ENCODE results near the gene PLAGL1. TPM values are rescaled to one million over a fixed set of nuclear protein-coding genes. Genes with fewer than 3 reads are reported as not detected.

PLAGL1 gene
- total and polyA plus RNA-seq, 4 experiments from 2014 or later, result 0.89 to 4.7 (median 2.7) TPM

DNA sequence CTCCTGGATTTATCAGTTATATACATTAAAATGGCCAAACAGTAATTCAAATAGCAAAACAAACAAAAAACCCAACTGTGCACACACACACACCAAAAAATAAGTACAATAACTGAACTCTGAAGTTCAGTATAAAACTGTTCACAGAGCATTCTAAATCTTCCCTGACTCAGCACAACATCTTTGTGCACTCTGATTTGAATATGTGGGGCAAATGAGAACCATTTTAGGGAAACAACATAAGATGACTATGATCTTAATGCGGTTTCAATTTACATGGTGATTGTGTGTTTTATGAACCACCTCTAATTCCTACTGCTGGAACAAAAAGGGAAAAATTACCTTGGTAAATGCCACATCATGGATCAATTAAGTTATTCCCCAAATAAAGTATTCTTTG lies 41.7 kb downstream of the PLAGL1 start:
- Mint-ChIP-seq H3K4me3 (no peak overlapping the region), H3K4me1 (no peaks in the 10 kb centered on the region), H3K36me3 (no peaks in the 10 kb centered on the region), H3K27ac (no peak overlapping the region), H3K27me3 (peaks cover 0 to 3% of the 10 kb centered on the region in 2 donors), H3K9me3 (no peaks in the 10 kb centered on the region)
- POLR2A ChIA-PET (ENCODE audit: partially characterized antibody), result no interaction called here
- H3K9me3 ChIP-seq (ENCODE audit: control insufficient read depth in 1 of 2, low read length in 2 of 2), result no peaks in the 10 kb centered on the region
- H3K27me3 ChIP-seq (ENCODE audit: insufficient read depth, low read length), result no peaks in the 10 kb centered on the region
- intact Hi-C loops (cut with micrococcal nuclease), result no loop called here
- H3K4me3 ChIP-seq (ENCODE audit: low read length in 2 of 2), result no peak overlapping the region
- DNase-seq, result no peak
- H3K36me3 ChIP-seq (ENCODE audit: insufficient read depth, low read length), result no peaks in the 10 kb centered on the region
- H3K4me1 ChIP-seq (ENCODE audit: insufficient read depth, low read length), result no peaks in the 10 kb centered on the region
- H3K27ac ChIP-seq (ENCODE audit: low read depth, low read length), result no peak overlapping the region
- CTCF ChIA-PET (ENCODE audit: partially characterized antibody), result interaction anchor here (1.3 kb wide), 1 partner anchor 25 kb away, joined by 3 read pairs; no protein-coding TSS in a partner anchor

DNA sequence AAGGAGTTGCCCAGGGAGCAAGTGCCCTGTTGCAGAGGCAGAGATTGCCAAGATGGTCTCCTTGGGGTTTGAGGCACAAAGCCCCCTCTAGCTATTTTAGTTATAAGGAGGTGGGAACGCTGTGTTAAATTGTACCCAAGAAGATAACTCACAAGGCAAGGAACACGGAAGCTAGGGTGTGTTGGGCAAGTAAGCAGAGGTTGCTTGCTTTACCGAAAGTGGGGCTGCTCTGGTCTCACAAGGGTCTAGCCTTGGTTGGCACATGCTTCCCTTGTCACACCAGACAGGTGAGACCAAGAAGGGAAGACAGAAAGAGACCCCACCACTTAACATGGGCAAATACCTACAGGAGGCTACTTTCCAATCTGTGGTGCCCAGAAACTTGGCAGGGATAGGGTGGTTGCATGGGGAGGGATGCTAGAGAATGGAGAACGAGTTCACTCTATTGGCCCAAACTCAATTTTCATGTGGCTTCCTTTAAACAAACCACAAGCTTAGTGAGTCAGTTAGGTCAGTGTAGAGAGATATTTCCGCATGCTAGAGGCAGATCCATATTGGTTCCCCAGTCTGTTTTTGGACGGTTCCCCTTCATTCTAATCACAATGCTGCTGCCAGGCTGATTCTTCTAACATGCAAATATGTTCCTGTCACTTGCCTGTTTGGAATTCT lies 42.4 kb downstream of the PLAGL1 start:
- no peaks in the 10 kb centered on the region for H3K4me1 Mint-ChIP-seq
- no peak overlapping the region for H3K27ac ChIP-seq (ENCODE audit: low read depth, low read length)
- CTCF ChIA-PET (ENCODE audit: partially characterized antibody), result interaction anchor here (1.6 kb wide), 1 partner anchor 23 kb away, joined by 5 read pairs; no protein-coding TSS in a partner anchor

DNA sequence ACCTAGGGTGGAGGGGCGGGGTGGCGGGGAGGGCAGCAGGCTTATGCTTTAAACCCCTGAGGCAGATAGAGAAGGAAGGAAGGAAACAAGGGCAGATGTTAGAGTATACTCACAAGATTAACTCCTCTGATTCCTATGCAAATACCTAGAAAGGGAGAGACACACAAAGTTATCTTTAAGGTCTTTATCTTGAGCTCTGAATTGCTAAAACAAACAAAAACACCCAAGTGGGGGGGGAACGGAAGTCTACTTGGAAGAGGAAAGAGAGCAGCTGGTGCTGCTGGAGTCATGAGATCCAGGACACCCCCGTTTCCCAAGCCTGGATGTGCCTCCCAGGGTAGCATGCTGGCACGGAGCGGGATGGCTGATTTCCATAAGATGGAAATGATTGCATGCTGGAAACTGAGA lies 43.4 kb downstream of the PLAGL1 start:
- Mint-ChIP-seq H3K9me3 (no peaks in the 10 kb centered on the region), H3K27ac (no peak overlapping the region), H3K4me3 (no peak overlapping the region), H3K36me3 (no peaks in the 10 kb centered on the region), H3K27me3 (peaks cover 0 to under 1% of the 10 kb centered on the region in 2 donors), H3K4me1 (no peaks in the 10 kb centered on the region)
- Histone ChIP-seq H3K36me3 (ENCODE audit: insufficient read depth, low read length) (no peaks in the 10 kb centered on the region), H3K4me3 (ENCODE audit: low read length in 2 of 2) (no peak overlapping the region), H3K9me3 (ENCODE audit: control insufficient read depth in 1 of 2, low read length in 2 of 2) (no peaks in the 10 kb centered on the region), H3K27me3 (ENCODE audit: insufficient read depth, low read length) (no peaks in the 10 kb centered on the region), H3K4me1 (ENCODE audit: insufficient read depth, low read length) (no peaks in the 10 kb centered on the region), H3K27ac (ENCODE audit: low read depth, low read length) (no peak overlapping the region)
- ChIA-PET POLR2A (ENCODE audit: partially characterized antibody) (no interaction called here), CTCF (ENCODE audit: partially characterized antibody) (interaction anchor here (1.6 kb wide), 1 partner anchor 22 kb away, joined by 5 read pairs; no protein-coding TSS in a partner anchor)
- intact Hi-C loops (cut with micrococcal nuclease), result no loop called here
- DNase-seq, result no peak

More for the DNA sequence above, 42.4 kb downstream of the PLAGL1 start:
- H3K9me3 Mint-ChIP-seq, result no peaks in the 10 kb centered on the region
- H3K27me3 Mint-ChIP-seq, result peaks cover 0 to 3% of the 10 kb centered on the region in 2 donors
- intact Hi-C loops (cut with micrococcal nuclease), result no loop called here
- no peaks in the 10 kb centered on the region for H3K36me3 Mint-ChIP-seq
- POLR2A ChIA-PET (ENCODE audit: partially characterized antibody), result no interaction called here
- no peaks in the 10 kb centered on the region for H3K9me3 ChIP-seq (ENCODE audit: control insufficient read depth in 1 of 2, low read length in 2 of 2)
- H3K4me3 ChIP-seq (ENCODE audit: low read length in 2 of 2), result no peak overlapping the region
- no peaks in the 10 kb centered on the region for H3K36me3 ChIP-seq (ENCODE audit: insufficient read depth, low read length)
- H3K27ac Mint-ChIP-seq, result no peak overlapping the region
- no peaks in the 10 kb centered on the region for H3K27me3 ChIP-seq (ENCODE audit: insufficient read depth, low read length)
- H3K4me3 Mint-ChIP-seq, result no peak overlapping the region
- DNase-seq, result no peak
- H3K4me1 ChIP-seq (ENCODE audit: insufficient read depth, low read length), result no peaks in the 10 kb centered on the region

DNA sequence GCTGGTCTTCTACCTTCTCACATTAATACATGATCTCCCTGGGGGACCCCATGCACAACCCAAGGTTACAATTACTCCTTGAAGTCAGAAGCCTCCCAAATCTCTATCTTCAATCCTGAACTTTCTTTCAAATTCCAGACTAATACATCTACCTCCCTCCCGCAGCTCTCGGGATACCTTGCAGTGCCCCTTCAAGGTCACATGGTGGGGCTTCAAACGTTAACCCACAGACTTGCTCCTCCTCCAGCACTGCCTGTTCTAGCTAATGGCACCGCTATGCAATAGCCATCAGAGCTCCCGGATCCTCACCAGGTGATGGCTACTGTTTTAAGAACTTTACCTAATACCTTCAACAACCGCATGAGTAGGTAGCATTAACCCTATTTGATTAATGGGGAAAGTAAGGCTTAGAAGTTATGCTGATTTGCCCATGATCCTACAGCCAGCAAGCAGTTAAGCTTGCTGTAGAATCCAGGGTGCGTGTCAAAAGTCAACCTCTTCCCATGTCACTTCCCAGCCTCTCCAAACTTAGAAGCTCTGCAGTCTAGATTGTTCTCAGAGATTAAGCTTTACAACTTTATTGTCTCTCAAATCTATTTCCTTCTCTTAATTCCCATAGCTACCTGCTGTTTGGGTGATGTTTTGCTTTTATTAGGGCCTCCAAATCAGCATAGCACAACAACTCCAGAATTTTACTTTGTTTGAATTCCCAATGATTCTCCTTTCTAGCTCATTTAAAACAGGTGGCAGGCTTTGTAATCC lies 44.7 kb downstream of the PLAGL1 start:
- CTCF ChIA-PET (ENCODE audit: partially characterized antibody), result interaction anchor here (0.7 to 1.7 kb wide), 3 partner anchors 11 to 24 kb away, joined by 3 to 5 read pairs (median 4); no protein-coding TSS in a partner anchor
- Mint-ChIP-seq H3K36me3 (no peaks in the 10 kb centered on the region), H3K4me3 (no peak overlapping the region), H3K9me3 (no peaks in the 10 kb centered on the region), H3K4me1 (no peaks in the 10 kb centered on the region), H3K27ac (no peak overlapping the region), H3K27me3 (no peaks in the 10 kb centered on the region)
- H3K27me3 ChIP-seq (ENCODE audit: insufficient read depth, low read length), result no peaks in the 10 kb centered on the region
- no peak for DNase-seq
- no peaks in the 10 kb centered on the region for H3K9me3 ChIP-seq (ENCODE audit: control insufficient read depth in 1 of 2, low read length in 2 of 2)
- H3K27ac ChIP-seq (ENCODE audit: low read depth, low read length), result no peak overlapping the region
- intact Hi-C loops (cut with micrococcal nuclease), result no loop called here
- H3K4me3 ChIP-seq (ENCODE audit: low read length in 2 of 2), result no peak overlapping the region
- H3K4me1 ChIP-seq (ENCODE audit: insufficient read depth, low read length), result no peaks in the 10 kb centered on the region
- POLR2A ChIA-PET (ENCODE audit: partially characterized antibody), result no interaction called here
- no peaks in the 10 kb centered on the region for H3K36me3 ChIP-seq (ENCODE audit: insufficient read depth, low read length)

DNA sequence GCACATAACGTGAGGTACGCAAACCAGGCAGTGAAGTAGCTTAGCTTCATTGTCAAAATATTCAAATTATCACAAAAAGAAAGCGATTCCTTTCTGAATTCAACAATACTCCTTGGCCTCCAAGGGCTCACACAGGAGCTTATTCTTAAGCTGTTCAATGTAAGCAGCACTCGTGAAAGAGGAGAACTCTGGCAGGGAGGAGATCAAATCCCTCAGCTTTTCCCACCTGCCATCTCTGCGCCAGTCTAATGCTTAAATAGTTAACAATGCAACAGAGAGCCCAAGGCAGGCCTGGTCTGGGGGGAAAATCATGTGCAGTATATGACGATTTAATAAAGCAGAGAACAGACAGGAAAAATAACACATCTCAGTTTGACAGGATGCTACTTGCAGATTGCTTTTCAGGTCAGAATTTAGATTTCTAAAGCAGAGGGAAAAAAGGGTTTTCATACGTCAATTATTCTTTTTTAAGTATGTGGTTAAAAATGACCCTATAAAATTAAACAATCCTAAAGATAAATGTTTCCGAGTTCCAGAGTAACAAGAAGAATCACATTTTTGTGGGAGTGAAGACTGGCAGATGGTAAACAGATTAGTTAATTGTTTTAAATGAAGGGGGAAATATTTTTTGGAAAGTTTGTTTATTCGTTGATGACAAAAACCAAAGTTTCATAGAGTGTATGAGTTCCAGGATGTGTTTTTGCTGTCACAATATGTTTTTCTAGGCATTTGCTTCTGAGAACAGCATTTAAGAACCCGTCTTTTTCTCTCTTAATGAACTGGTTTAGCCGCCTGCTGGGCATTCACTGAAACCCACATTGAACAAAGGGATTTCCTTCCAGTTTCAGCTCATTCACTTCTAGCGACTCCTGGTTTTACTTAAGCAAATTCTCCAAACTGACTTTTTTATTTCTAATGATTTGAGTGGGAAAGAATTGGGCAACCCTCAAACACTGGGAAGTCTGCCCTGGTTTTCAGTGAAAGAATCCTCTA lies 45.9 kb downstream of the PLAGL1 start:
- ChIA-PET POLR2A (ENCODE audit: partially characterized antibody) (no interaction called here), CTCF (ENCODE audit: partially characterized antibody) (interaction anchor here (1.3 to 1.7 kb wide), 3 partner anchors 11 to 18 kb away, joined by 3 to 4 read pairs (median 4); no protein-coding TSS in a partner anchor)
- Histone ChIP-seq H3K27me3 (ENCODE audit: insufficient read depth, low read length) (no peaks in the 10 kb centered on the region), H3K4me1 (ENCODE audit: insufficient read depth, low read length) (no peaks in the 10 kb centered on the region), H3K4me3 (ENCODE audit: low read length in 2 of 2) (no peak overlapping the region), H3K27ac (ENCODE audit: low read depth, low read length) (no peak overlapping the region), H3K36me3 (ENCODE audit: insufficient read depth, low read length) (no peaks in the 10 kb centered on the region), H3K9me3 (ENCODE audit: control insufficient read depth in 1 of 2, low read length in 2 of 2) (no peaks in the 10 kb centered on the region)
- Mint-ChIP-seq H3K27me3 (no peaks in the 10 kb centered on the region), H3K36me3 (no peaks in the 10 kb centered on the region), H3K27ac (no peak overlapping the region), H3K4me1 (no peaks in the 10 kb centered on the region), H3K9me3 (no peaks in the 10 kb centered on the region), H3K4me3 (no peak overlapping the region)
- intact Hi-C loops (cut with micrococcal nuclease), result no loop called here
- DNase-seq, result no peak

DNA sequence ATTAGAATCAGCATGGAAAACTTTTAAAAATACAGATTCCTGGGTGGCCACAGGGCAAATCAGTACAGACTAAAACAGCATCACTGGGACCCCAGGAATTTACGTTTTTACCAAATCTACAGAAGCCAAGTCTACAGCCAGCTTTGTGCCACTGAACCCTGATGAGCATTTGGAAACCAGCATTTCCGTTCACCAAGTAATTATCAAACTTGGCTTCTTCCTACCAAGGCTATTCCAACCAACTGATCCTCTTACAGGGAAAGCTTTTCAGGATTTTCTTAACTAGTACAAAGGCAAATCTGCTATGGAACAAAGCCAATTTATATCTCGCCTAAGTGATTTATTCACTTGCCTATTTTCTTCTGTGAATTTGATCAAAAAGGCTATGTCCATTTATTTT lies 47.0 kb downstream of the PLAGL1 start:
- CTCF ChIA-PET (ENCODE audit: partially characterized antibody), result interaction anchor here (1.3 kb wide), 2 partner anchors 10 to 17 kb away, joined by 3 to 4 read pairs; no protein-coding TSS in a partner anchor

More for the DNA sequence above, 47.0 kb downstream of the PLAGL1 start:
- Mint-ChIP-seq H3K9me3 (no peaks in the 10 kb centered on the region), H3K36me3 (no peaks in the 10 kb centered on the region), H3K27ac (no peak overlapping the region), H3K4me3 (no peak overlapping the region), H3K27me3 (no peaks in the 10 kb centered on the region), H3K4me1 (no peaks in the 10 kb centered on the region)
- POLR2A ChIA-PET (ENCODE audit: partially characterized antibody), result no interaction called here
- DNase-seq, result no peak
- Histone ChIP-seq H3K9me3 (ENCODE audit: control insufficient read depth in 1 of 2, low read length in 2 of 2) (no peaks in the 10 kb centered on the region), H3K27ac (ENCODE audit: low read depth, low read length) (no peak overlapping the region), H3K4me3 (ENCODE audit: low read length in 2 of 2) (no peak overlapping the region), H3K4me1 (ENCODE audit: insufficient read depth, low read length) (no peaks in the 10 kb centered on the region), H3K27me3 (ENCODE audit: insufficient read depth, low read length) (no peaks in the 10 kb centered on the region), H3K36me3 (ENCODE audit: insufficient read depth, low read length) (no peaks in the 10 kb centered on the region)
- intact Hi-C loops (cut with micrococcal nuclease), result no loop called here

All from CD4-positive, alpha-beta memory T cell (primary cell).